BLaER1 (cell line): ENCODE results near the gene TMBIM4.

Experiments used
- H3K27ac ChIP-seq: shearing (Covaris generic); formaldehyde crosslinking; 2 replicates; pipeline ENCODE4 v1.8.1; 2022
- H3K27me3 ChIP-seq: shearing (Covaris generic); formaldehyde crosslinking; 2 replicates; pipeline ENCODE4 v1.8.1; 2022
- H3K36me3 ChIP-seq: shearing (Covaris generic); formaldehyde crosslinking; 2 replicates; pipeline ENCODE4 v1.8.1; 2022
- H3K4me1 ChIP-seq: shearing (Covaris generic); formaldehyde crosslinking; 2 replicates; pipeline ENCODE4 v1.8.1; 2022
- H3K4me2 ChIP-seq: shearing (Covaris generic); formaldehyde crosslinking; 2 replicates; pipeline ENCODE4 v1.8.1; 2022
- H3K4me3 ChIP-seq: shearing (Covaris generic); formaldehyde crosslinking; 2 replicates; pipeline ENCODE4 v1.8.1; 2022
- H3K9ac ChIP-seq: shearing (Covaris generic); formaldehyde crosslinking; 2 replicates; pipeline ENCODE4 v1.8.1; 2022
- H3K9me3 ChIP-seq: shearing (Covaris generic); formaldehyde crosslinking; 2 replicates; pipeline ENCODE4 v1.8.1; 2022
- H4K20me1 ChIP-seq: shearing (Covaris generic); formaldehyde crosslinking; 2 replicates; pipeline ENCODE4 v1.8.1; 2022
- Cebpa-rat ChIP-seq: shearing (Covaris generic); IDR thresholded peaks from 2 replicates; pipeline ENCODE4 v1.8.1; 2022

TMBIM4 gene

GRCh38 chr12:66196806-66197205 is 27.0 kb upstream of the TMBIM4 start:
- H3K4me2 ChIP-seq = no peak overlapping the region

GRCh38 chr12:66195242-66195641 is 25.4 kb upstream of the TMBIM4 start:
- H3K9ac ChIP-seq = no peak overlapping the region
- H3K4me3 ChIP-seq = no peak overlapping the region
- no peak overlapping the region for H3K27ac ChIP-seq
- H3K27me3 ChIP-seq = peaks cover 15% of the 10 kb centered on the region
- no peaks in the 10 kb centered on the region for H4K20me1 ChIP-seq
- no peaks in the 10 kb centered on the region for H3K9me3 ChIP-seq
- H3K4me2 ChIP-seq = no peak overlapping the region
- no peaks in the 10 kb centered on the region for H3K36me3 ChIP-seq
- TF ChIP-seq Cebpa-rat = no peak
- H3K4me1 ChIP-seq = no peaks in the 10 kb centered on the region

More at GRCh38 chr12:66196806-66197205, 27.0 kb upstream of the TMBIM4 start:
- Histone ChIP-seq H3K4me3 (no peak overlapping the region), H4K20me1 (no peaks in the 10 kb centered on the region), H3K27ac (no peak overlapping the region), H3K4me1 (no peaks in the 10 kb centered on the region), H3K9me3 (no peaks in the 10 kb centered on the region), H3K9ac (no peak overlapping the region), H3K27me3 (no peaks in the 10 kb centered on the region; the same call in 1 of the 2 replicates), H3K36me3 (no peaks in the 10 kb centered on the region)
- no peak for TF ChIP-seq Cebpa-rat

GRCh38 chr12:66194122-66194521 is 24.3 kb upstream of the TMBIM4 start:
- H3K4me2 ChIP-seq = no peak overlapping the region
- no peak overlapping the region for H3K27ac ChIP-seq
- peaks cover 27% of the 10 kb centered on the region for H3K27me3 ChIP-seq
- peaks cover 5% of the 10 kb centered on the region for H3K9me3 ChIP-seq
- H3K4me3 ChIP-seq = no peak overlapping the region
- no peak overlapping the region for H3K9ac ChIP-seq
- H3K4me1 ChIP-seq = 0 out of 2 replicates have a peak, but pooled peaks cover 3% of the 10 kb centered on the region
- no peaks in the 10 kb centered on the region for H4K20me1 ChIP-seq
- no peaks in the 10 kb centered on the region for H3K36me3 ChIP-seq
- no peak for TF ChIP-seq Cebpa-rat

- H4K20me1 ChIP-seq = no peaks in the 10 kb centered on the region
- TF ChIP-seq Cebpa-rat = no peak
- no peak overlapping the region for H3K4me3 ChIP-seq
- H3K36me3 ChIP-seq = no peaks in the 10 kb centered on the region
- H3K9me3 ChIP-seq = peaks cover 26% of the 10 kb centered on the region
- H3K27ac ChIP-seq = no peak overlapping the region
- H3K4me2 ChIP-seq = no peak overlapping the region
- peaks cover 50% of the 10 kb centered on the region for H3K27me3 ChIP-seq
- peaks cover 8% of the 10 kb centered on the region; the same call in 1 of the 2 replicates for H3K4me1 ChIP-seq
- H3K9ac ChIP-seq = no peak overlapping the region
Measured at GRCh38 chr12:66191547-66192126, 21.8 kb upstream of the TMBIM4 start.

GRCh38 chr12:66190519-66191370 is 20.9 kb upstream of the TMBIM4 start:
- Histone ChIP-seq H3K4me1 (peaks cover 8% of the 10 kb centered on the region; the same call in 1 of the 2 replicates), H3K4me2 (no peak overlapping the region), H3K9me3 (peaks cover 26% of the 10 kb centered on the region), H3K9ac (no peak overlapping the region), H3K36me3 (no peaks in the 10 kb centered on the region), H3K27ac (no peak overlapping the region), H3K27me3 (peaks cover 50% of the 10 kb centered on the region), H3K4me3 (no peak overlapping the region), H4K20me1 (no peaks in the 10 kb centered on the region)
- no peak for TF ChIP-seq Cebpa-rat

GRCh38 chr12:66189889-66190288 is 20.1 kb upstream of the TMBIM4 start:
- peaks cover 50% of the 10 kb centered on the region for H3K27me3 ChIP-seq
- H3K4me1 ChIP-seq = peaks cover 8% of the 10 kb centered on the region; the same call in 1 of the 2 replicates
- H3K27ac ChIP-seq = no peak overlapping the region
- TF ChIP-seq Cebpa-rat = no peak
- no peak overlapping the region for H3K4me3 ChIP-seq
- H3K9me3 ChIP-seq = peaks cover 26% of the 10 kb centered on the region
- no peak overlapping the region for H3K4me2 ChIP-seq
- no peak overlapping the region for H3K9ac ChIP-seq
- no peaks in the 10 kb centered on the region for H3K36me3 ChIP-seq
- H4K20me1 ChIP-seq = no peaks in the 10 kb centered on the region

- Histone ChIP-seq H3K4me1 (peaks cover 8% of the 10 kb centered on the region; the same call in 1 of the 2 replicates), H3K27me3 (peaks cover 50% of the 10 kb centered on the region), H3K4me2 (peak overlapping the region; percentile 63), H3K36me3 (no peaks in the 10 kb centered on the region), H4K20me1 (no peaks in the 10 kb centered on the region), H3K27ac (no peak overlapping the region), H3K9me3 (peaks cover 26% of the 10 kb centered on the region), H3K4me3 (peak overlapping the region; percentile 59), H3K9ac (no peak overlapping the region)
- TF ChIP-seq Cebpa-rat = no peak
Measured at GRCh38 chr12:66189486-66189843, 19.7 kb upstream of the TMBIM4 start.

GRCh38 chr12:66188584-66189485 is 19.0 kb upstream of the TMBIM4 start, which contains the start of gene IRAK3:
TSS of gene IRAK3 (plus strand) at chr12:66189214. CDS start at chr12:66189300, 86 bp downstream.
- Histone ChIP-seq H3K27ac (no peak within 1 kb of the TSS), H3K9me3 (peaks cover 26% of the 10 kb centered on the region), H3K4me1 (peaks cover 8% of the 10 kb centered on the region; the same call in 1 of the 2 replicates), H4K20me1 (no peaks in the 10 kb centered on the region), H3K27me3 (peaks cover 50% of the 10 kb centered on the region), H3K4me2 (peak within 1 kb of the TSS; percentile 63), H3K4me3 (peak within 1 kb of the TSS; percentile 59), H3K36me3 (no peaks in the 10 kb centered on the region), H3K9ac (no peak within 1 kb of the TSS)
- no peak for TF ChIP-seq Cebpa-rat

- H3K9ac ChIP-seq = no peak overlapping the region
- no peak for TF ChIP-seq Cebpa-rat
- H3K4me3 ChIP-seq = no peak overlapping the region
- peaks cover 26% of the 10 kb centered on the region for H3K9me3 ChIP-seq
- H4K20me1 ChIP-seq = no peaks in the 10 kb centered on the region
- no peak overlapping the region for H3K27ac ChIP-seq
- no peak overlapping the region for H3K4me2 ChIP-seq
- no peaks in the 10 kb centered on the region for H3K36me3 ChIP-seq
- H3K27me3 ChIP-seq = peaks cover 50% of the 10 kb centered on the region
- H3K4me1 ChIP-seq = peaks cover 8% of the 10 kb centered on the region; the same call in 1 of the 2 replicates
Measured at GRCh38 chr12:66187821-66188220, 18.0 kb upstream of the TMBIM4 start.
